IMR-90 (cell line): ENCODE measurements around the gene BTNL3. TPM values are rescaled to one million over a fixed set of nuclear protein-coding genes. Genes with fewer than 3 reads are reported as not detected.

Experiments
- ATAC-seq: fragments of 200-7000 bp; cut with Tn5 transposase; 2 replicates; pipeline ENCODE4 v1.9.1; 2020; ENCODE audit warnings: low read depth, mild to moderate bottlenecking, moderate library complexity
- BruUV-seq: library from RNA; stranded (reverse); fragments of 400-500 nt; replicated peaks from 2 replicates; lab custom pipeline; 2021; lab: Mats Ljungman, UMichigan
- CTCF ChIA-PET: fragments of 300-600 bp; formaldehyde crosslinking; extraction: SDS; loops from one replicate; lab custom pipeline; 2021; ENCODE audit warnings: antibody characterized with exemption; lab: Yijun Ruan, JAX
- POLR2A ChIA-PET: fragments of 300-600 bp; sonication (Branson Sonifier 250); formaldehyde crosslinking; loops from one replicate; lab custom pipeline; 2022; ENCODE audit warnings: antibody characterized with exemption; ENCODE audit not compliant: unreplicated experiment; lab: Charles Lee
- DNase-seq: peaks from one replicate; pipeline ENCODE4 v3.0.0; 2013
- H2AFZ ChIP-seq: replicated peaks from 2 replicates; pipeline ENCODE3; 2013; ENCODE audit warnings: low read length, mild to moderate bottlenecking; ENCODE audit not compliant: poor library complexity
- H2AK5ac ChIP-seq: 2 replicates; pipeline ENCODE4 v1.6.1; 2013; ENCODE audit warnings: low read depth, low read length, inconsistent platforms
- H2AK9ac ChIP-seq: replicated peaks from 2 replicates; pipeline ENCODE3; 2013; ENCODE audit warnings: mild to moderate bottlenecking, low read depth, low read length, moderate library complexity; ENCODE audit not compliant: poor library complexity
- H2BK120ac ChIP-seq: 2 replicates; pipeline ENCODE4 v1.6.1; 2013; ENCODE audit warnings: low read depth, low read length, inconsistent platforms
- H2BK15ac ChIP-seq: 3 replicates; pipeline ENCODE4 v1.6.1; 2013; ENCODE audit warnings: low read depth, low read length, inconsistent platforms
- H2BK20ac ChIP-seq: 2 replicates; pipeline ENCODE4 v1.6.1; 2013; ENCODE audit warnings: low read depth, mild to moderate bottlenecking, inconsistent platforms, low read length, moderate library complexity
- H2BK5ac ChIP-seq: 2 replicates; pipeline ENCODE4 v1.6.1; 2013; ENCODE audit warnings: mild to moderate bottlenecking, low read depth, low read length, inconsistent platforms; ENCODE audit not compliant: poor library complexity, severe bottlenecking
- H3K14ac ChIP-seq: replicated peaks from 2 replicates; pipeline ENCODE4 v1.6.1; 2013; ENCODE audit warnings: low read depth, low read length, inconsistent platforms
- H3K18ac ChIP-seq: 2 replicates; pipeline ENCODE4 v1.6.1; 2013; ENCODE audit warnings: low read depth, low read length, control low read depth
- H3K23ac ChIP-seq: 2 replicates; pipeline ENCODE4 v1.6.1; 2013; ENCODE audit warnings: low read depth, low read length, inconsistent platforms
- H3K27ac ChIP-seq: 2 replicates; pipeline ENCODE4 v1.5.1; 2013; ENCODE audit warnings: mild to moderate bottlenecking, control low read depth, low read length; ENCODE audit not compliant: insufficient read depth
- H3K27me3 ChIP-seq: 2 replicates; pipeline ENCODE4 v1.6.1; 2013; ENCODE audit warnings: low read length; ENCODE audit not compliant: control insufficient read depth, insufficient read depth
- H3K36me3 ChIP-seq: 2 replicates; pipeline ENCODE4 v1.6.1; 2013; ENCODE audit warnings: low read length, mixed read lengths; ENCODE audit not compliant: control insufficient read depth, insufficient read depth
- H3K4ac ChIP-seq: 2 replicates; pipeline ENCODE4 v1.6.1; 2013; ENCODE audit warnings: low read depth, low read length, inconsistent platforms
- H3K4me1 ChIP-seq: 2 replicates; pipeline ENCODE4 v1.6.1; 2013; ENCODE audit warnings: low read length, mixed read lengths; ENCODE audit not compliant: control insufficient read depth, insufficient read depth
- H3K4me2 ChIP-seq: 2 replicates; pipeline ENCODE4 v1.6.1; 2013; ENCODE audit warnings: low read depth, mild to moderate bottlenecking, control low read depth, low read length, moderate library complexity
- H3K4me3 ChIP-seq: 2 replicates; pipeline ENCODE4 v1.5.1; 2013; ENCODE audit warnings: low read depth, mild to moderate bottlenecking, control low read depth, low read length, moderate library complexity; ENCODE audit not compliant: insufficient read depth
- H3K56ac ChIP-seq: 2 replicates; pipeline ENCODE4 v1.6.1; 2013; ENCODE audit warnings: low read length, inconsistent platforms; ENCODE audit not compliant: insufficient read depth; ENCODE audit errors: extremely low read depth
- H3K79me1 ChIP-seq, 2 experiments: 2 replicates each; pipeline ENCODE4 v1.6.1; 2013; ENCODE audit warnings: low read length in 2 of 2, inconsistent platforms in 1 of 2, low read depth in 1 of 2
- H3K9ac ChIP-seq: 2 replicates; pipeline ENCODE4 v1.6.1; 2013; ENCODE audit warnings: low read depth, low read length, control low read depth
- H3K9me1 ChIP-seq: 2 replicates; pipeline ENCODE4 v1.6.1; 2013; ENCODE audit warnings: low read length, inconsistent platforms; ENCODE audit not compliant: insufficient read depth
- H3K9me3 ChIP-seq: 2 replicates; pipeline ENCODE4 v1.6.1; 2013; ENCODE audit warnings: low read length; ENCODE audit not compliant: control insufficient read depth, insufficient read depth
- H4K20me1 ChIP-seq: 2 replicates; pipeline ENCODE4 v1.6.1; 2013; ENCODE audit warnings: low read length, inconsistent platforms; ENCODE audit not compliant: insufficient read depth
- H4K5ac ChIP-seq: 2 replicates; pipeline ENCODE4 v1.6.1; 2013; ENCODE audit warnings: mild to moderate bottlenecking, low read depth, low read length, control low read depth
- H4K8ac ChIP-seq, 2 experiments: 2 replicates each; pipeline ENCODE4 v1.6.1; 2013; ENCODE audit warnings: low read depth in 2 of 2, low read length in 2 of 2, control low read depth in 1 of 2, inconsistent platforms in 1 of 2
- H4K91ac ChIP-seq: 2 replicates; pipeline ENCODE4 v1.6.1; 2013; ENCODE audit warnings: low read depth, low read length, inconsistent platforms; ENCODE audit not compliant: insufficient read depth
- CTCF ChIP-seq: conservative IDR thresholded peaks from 2 replicates; pipeline ENCODE4 v1.5.1; 2012; ENCODE audit warnings: mild to moderate bottlenecking, low read depth, low read length, improper control_type of control experiment
- ELK1 ChIP-seq: fragments of 150-350 bp; IDR thresholded peaks from 2 replicates; pipeline ENCODE4 v1.6.1; 2016; ENCODE audit warnings: low read depth, mild to moderate bottlenecking, low read length, moderate library complexity, borderline replicate concordance
- MXI1 ChIP-seq: IDR thresholded peaks from 2 replicates; pipeline ENCODE4 v1.6.1; 2012; ENCODE audit warnings: low read depth, mild to moderate bottlenecking, low read length, moderate library complexity, borderline replicate concordance
- NFE2L2 ChIP-seq: fragments of 150-350 bp; IDR thresholded peaks from 2 replicates; pipeline ENCODE4 v1.6.1; 2016; ENCODE audit warnings: low read depth, mild to moderate bottlenecking, low read length
- POLR2A ChIP-seq: IDR thresholded peaks from 2 replicates; pipeline ENCODE4 v1.6.1; 2012; ENCODE audit warnings: mild to moderate bottlenecking, low read depth, low read length
- RFX5 ChIP-seq: IDR thresholded peaks from 2 replicates; pipeline ENCODE4 v1.8.0; 2012; ENCODE audit warnings: low read depth, mild to moderate bottlenecking, low read length, moderate library complexity
- SMC3 ChIP-seq: fragments of 150-350 bp; IDR thresholded peaks from 2 replicates; pipeline ENCODE4 v1.6.1; 2016; ENCODE audit warnings: low read depth, mild to moderate bottlenecking, antibody characterized with exemption, low read length, moderate library complexity
- WGBS, 2 experiments: methylation state at CpG; one replicate each; pipeline versions ENCODE4 v1.1.5 to v1.1.7; 2013; ENCODE audit warnings: missing lambda C conversion rate in 2 of 2; ENCODE audit not compliant: insufficient read length in 1 of 2; ENCODE audit errors: extremely low coverage in 2 of 2; 5-methylcytosine and 5-hydroxymethylcytosine counted together
- dilution Hi-C: fragments of 300-500 bp; cut with HindIII; formaldehyde crosslinking; loops from one replicate; pipeline ENCODE4 v1.14.3; 2018; ENCODE audit warnings: low sequenced_read_pairs; ENCODE audit not compliant: unreplicated experiment
- in situ Hi-C: fragments of 300-500 bp; cut with MboI; formaldehyde crosslinking; loops from 3 replicates; pipeline ENCODE4 v1.14.3; 2019; ENCODE audit warnings: low sequenced_read_pairs, inconsistent platforms, mixed read lengths
- intact Hi-C: fragments of 100-400 bp; cut with micrococcal nuclease; formaldehyde crosslinking; loops from 2 replicates; pipeline ENCODE4 v1.10.0; 2022
- polyA plus RNA-seq, 3 experiments: library from polyadenylated mRNA; depleted of rRNA; stranded (reverse); fragments of >200 nt; gene quantifications; 2 replicates each; pipeline ENCODE4 v1.2.3, GENCODE V29; 2012; ENCODE audit warnings: low replicate concordance in 1 of 3
- total RNA-seq: library from RNA; depleted of rRNA; stranded (reverse); fragments of >200 nt; gene quantifications from 2 replicates; pipeline ENCODE4 v1.2.3, GENCODE V29; 2012

The BTNL3 gene
- total and polyA plus RNA-seq, 2 of the 4 experiments (the other 2 are of a cell fraction) = not detected

GRCh38 chr5:181044093-181044599, 55.5 kb downstream of the BTNL3 start:
- Histone ChIP-seq H3K9ac (no peak overlapping the region), H4K20me1 (no peaks in the 10 kb centered on the region), H2AK9ac (no peak overlapping the region), H4K5ac (no peak overlapping the region), H3K4me2 (no peak overlapping the region), H3K4me1 (no peaks in the 10 kb centered on the region), H2BK20ac (no peak overlapping the region), H3K27me3 (no peaks in the 10 kb centered on the region), H2BK5ac (no peak overlapping the region), H3K79me1 (no peaks in the 10 kb centered on the region), H3K9me3 (peaks cover 8% of the 10 kb centered on the region; the same call in 1 of the 2 replicates), H3K27ac (no peak overlapping the region), H2AK5ac (no peak overlapping the region), H2BK15ac (no peak overlapping the region), H3K36me3 (no peaks in the 10 kb centered on the region), H2AFZ (no peak overlapping the region), H3K9me1 (no peaks in the 10 kb centered on the region), H4K91ac (no peak overlapping the region), H3K56ac (no peak overlapping the region), H4K8ac (no peak overlapping the region), H3K18ac (no peak overlapping the region), H3K4ac (no peak overlapping the region), H3K14ac (no peak overlapping the region), H3K23ac (no peak overlapping the region), H2BK120ac (no peak overlapping the region), H3K4me3 (no peak overlapping the region)
- DNase-seq = no peak
- intact Hi-C loops (no loop called here), in situ Hi-C loops (no loop called here), dilution Hi-C loops (no loop called here)
- 36% methylated on average over 5 of the region's 10 CpGs; no CpG with 5 or more reads in 1 of the 2 experiments for WGBS, 2 experiments
- ATAC-seq = no peak
- TF ChIP-seq POLR2A (no peak), ELK1 (no peak), CTCF (no peak), NFE2L2 (no peak), MXI1 (no peak), RFX5 (no peak), SMC3 (no peak)
- CTCF ChIA-PET = no interaction called here
- POLR2A ChIA-PET = no interaction called here
- no TSS peak for BruUV-seq
